GM13977 (cell line): ENCODE results near the gene TSKS.

ENCODE experiments used
- DNase-seq: peaks from one replicate; pipeline ENCODE4 v3.0.0; 2012; ENCODE audit warnings: low spot score
- in situ Hi-C: fragments of 300-500 bp; cut with MboI; formaldehyde crosslinking; loops from one replicate; pipeline ENCODE4 v1.12.0; 2022; ENCODE audit warnings: low sequenced_read_pairs, low pct_unique_long_range_greater_than_20kb, mixed read lengths, inconsistent platforms; ENCODE audit not compliant: unreplicated experiment
- TF ChIP-seq, protein P1 (sequence below): IDR thresholded peaks from 2 replicates; pipeline ENCODE4 v1.5.1; 2012; ENCODE audit warnings: mild to moderate bottlenecking, control low read depth; ENCODE audit not compliant: insufficient read depth; ENCODE audit errors: extremely low read depth, missing control alignments

TSKS gene

DNA sequence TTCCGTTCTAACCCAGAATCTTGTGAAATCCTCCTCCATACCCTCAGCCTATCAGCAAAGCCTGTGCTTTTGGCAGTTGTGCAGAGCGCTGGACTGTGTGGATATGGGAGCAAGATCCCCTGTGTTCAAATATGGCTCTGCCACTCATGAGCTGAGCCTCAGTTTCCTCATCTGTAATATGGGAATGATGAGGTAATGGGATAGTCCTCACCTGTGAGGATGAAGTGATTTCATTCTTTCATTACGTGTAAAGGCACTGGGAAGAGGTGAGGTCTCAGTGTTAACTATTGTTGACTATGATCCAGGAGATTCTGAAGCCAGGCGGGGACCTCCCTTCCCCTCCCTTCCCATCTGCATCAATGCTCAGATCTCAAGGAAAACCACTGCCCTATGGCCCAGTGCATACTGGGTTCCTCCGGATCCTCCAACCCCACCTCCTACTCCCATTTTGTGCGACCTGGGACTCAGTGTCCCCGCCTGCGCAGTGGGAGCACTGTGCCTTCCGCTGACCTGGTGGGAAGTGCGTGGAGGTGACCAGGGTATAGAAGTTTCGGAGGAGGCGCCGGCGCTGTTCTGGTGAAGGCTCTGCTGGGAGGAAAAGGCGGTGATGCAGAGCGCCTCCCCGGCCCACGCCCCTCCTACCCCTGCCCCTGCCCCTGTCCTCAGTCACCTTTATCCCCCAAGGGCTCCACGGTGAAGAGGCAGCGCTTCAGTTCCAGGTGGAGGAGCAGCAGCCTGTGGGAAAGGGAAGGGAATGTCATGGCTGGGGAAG, 45.0 kb upstream of the TSKS start:
- in situ Hi-C loops = no loop called here
- TF ChIP-seq, protein P1, sequence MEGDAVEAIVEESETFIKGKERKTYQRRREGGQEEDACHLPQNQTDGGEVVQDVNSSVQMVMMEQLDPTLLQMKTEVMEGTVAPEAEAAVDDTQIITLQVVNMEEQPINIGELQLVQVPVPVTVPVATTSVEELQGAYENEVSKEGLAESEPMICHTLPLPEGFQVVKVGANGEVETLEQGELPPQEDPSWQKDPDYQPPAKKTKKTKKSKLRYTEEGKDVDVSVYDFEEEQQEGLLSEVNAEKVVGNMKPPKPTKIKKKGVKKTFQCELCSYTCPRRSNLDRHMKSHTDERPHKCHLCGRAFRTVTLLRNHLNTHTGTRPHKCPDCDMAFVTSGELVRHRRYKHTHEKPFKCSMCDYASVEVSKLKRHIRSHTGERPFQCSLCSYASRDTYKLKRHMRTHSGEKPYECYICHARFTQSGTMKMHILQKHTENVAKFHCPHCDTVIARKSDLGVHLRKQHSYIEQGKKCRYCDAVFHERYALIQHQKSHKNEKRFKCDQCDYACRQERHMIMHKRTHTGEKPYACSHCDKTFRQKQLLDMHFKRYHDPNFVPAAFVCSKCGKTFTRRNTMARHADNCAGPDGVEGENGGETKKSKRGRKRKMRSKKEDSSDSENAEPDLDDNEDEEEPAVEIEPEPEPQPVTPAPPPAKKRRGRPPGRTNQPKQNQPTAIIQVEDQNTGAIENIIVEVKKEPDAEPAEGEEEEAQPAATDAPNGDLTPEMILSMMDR = no peak
- DNase-seq = no peak

DNA sequence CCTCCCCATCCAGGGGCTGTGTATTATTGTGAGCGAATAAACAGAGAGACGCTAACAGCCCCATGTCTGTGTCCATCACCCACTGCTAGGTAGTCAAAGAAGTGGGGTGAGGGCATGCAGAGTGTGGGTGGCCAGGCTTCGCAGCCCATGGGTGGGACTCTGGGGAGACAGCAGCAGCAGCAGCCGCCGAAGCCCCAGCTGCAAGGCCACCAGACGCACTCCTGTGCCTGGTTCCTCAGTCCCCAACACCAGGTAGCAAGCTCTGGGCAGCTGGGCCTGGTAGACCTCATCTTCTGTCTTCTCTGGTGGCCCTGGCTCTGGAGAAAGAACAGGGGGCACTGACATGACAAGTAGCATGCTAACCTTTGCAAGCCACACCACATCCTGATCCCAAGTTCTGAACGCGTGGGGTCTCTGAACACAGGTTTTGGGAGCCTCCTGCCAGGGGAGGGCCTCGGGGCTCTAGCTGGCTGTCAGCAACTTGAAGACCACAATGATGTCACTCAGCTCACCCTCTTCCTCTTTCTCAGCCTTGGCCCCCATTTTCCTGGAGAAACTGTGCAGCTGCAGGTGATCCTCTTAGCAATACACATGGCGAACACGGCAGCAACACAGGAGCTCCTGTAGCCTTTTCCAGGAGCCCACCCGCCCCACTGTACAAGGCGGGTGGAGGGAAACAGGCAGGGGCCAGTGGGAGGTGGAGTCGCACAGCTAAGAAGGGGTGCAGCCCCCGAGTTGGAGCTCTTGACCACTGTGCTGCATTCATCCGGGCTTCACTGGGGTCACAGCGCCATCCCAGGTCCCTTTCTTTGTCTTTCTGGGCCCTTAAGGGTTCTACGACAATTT, 44.2 kb upstream of the TSKS start:
- no peak for DNase-seq
- TF ChIP-seq, protein P1 = no peak
- in situ Hi-C loops = no loop called here

GRCh38 chr19:49806620-49806959, 43.5 kb upstream of the TSKS start:
- in situ Hi-C loops = no loop called here
- TF ChIP-seq, protein P1 = no peak
- DNase-seq = no peak

GRCh38 chr19:49805822-49806619, 42.9 kb upstream of the TSKS start:
- TF ChIP-seq, protein P1 = no peak
- DNase-seq = no peak
- in situ Hi-C loops = no loop called here

- in situ Hi-C loops = no loop called here
- no peak for DNase-seq
- TF ChIP-seq, protein P1 = no peak
Measured at GRCh38 chr19:49803529-49803856, 40.4 kb upstream of the TSKS start.

DNA sequence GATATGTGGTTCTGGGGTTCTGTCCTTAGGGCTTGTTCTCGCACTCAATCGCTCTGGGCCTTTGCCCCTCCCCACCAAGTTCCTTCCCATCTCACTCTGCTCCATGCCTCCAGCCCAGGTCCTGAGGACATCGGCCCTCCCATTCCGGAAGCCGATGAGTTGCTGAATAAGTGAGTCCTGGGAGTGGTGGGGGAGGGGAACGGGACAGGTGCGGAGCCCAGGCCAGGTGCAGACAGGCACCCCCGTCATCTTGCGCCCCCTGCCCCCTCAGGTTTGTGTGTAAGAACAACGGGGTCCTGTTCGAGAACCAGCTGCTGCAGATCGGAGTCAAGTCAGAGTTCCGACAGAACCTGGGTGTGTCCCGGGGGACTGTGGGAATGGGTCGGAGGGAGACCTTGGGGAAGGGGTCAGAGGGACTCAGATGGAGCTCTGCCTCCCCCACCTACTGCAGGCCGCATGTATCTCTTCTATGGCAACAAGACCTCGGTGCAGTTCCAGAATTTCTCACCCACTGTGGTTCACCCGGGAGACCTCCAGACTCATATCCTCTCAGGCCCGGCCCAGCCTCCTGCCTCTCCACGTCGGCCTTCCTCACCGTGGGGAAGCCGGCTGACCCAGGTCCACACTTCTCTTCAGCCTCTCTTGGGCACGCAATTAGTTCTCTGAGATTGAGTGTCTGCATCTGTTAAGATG, 39.9 kb upstream of the TSKS start:
- in situ Hi-C loops = no loop called here
- no peak for DNase-seq

More for the DNA sequence above, 39.9 kb upstream of the TSKS start:
- TF ChIP-seq, protein P1 = no peak
